Fibroblast of upper back skin (primary cell): ENCODE data around the gene MRPS16.

Experiments used
- DNase-seq: peaks from one replicate; pipeline ENCODE4 v3.0.0-alpha.2; 2013

Gene MRPS16

DNA sequence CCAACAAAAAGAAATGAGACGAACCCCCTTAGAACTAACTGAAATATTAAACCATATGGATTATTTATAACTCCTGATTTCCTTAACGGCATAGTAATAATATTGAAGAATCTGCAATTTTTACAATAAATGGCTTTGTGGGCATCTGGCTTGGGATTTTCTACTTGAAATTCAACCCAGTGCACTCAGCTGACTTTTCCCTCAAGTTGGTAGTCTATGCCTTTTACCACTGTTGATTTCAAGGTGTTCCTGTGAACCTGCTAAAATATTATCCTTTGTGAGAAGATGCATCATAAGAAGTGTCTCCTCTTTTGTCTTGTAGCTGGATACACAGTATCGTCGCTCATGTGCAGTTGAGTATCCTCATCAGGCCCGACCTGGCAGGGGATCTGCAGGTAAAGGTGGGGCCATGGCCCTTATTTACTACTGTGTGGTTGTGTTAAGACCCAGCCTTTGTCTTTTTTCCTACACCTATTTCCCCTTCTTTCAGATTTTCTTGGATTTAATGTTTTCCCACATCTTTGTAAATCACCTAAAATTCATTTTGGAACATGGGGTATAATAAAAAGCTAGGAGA, 13.4 kb downstream of the MRPS16 start:
- DNase-seq, result no peak

GRCh38 chr10:73234695-73235094, 17.7 kb downstream of the MRPS16 start:
- DNase-seq, result no peak

DNA sequence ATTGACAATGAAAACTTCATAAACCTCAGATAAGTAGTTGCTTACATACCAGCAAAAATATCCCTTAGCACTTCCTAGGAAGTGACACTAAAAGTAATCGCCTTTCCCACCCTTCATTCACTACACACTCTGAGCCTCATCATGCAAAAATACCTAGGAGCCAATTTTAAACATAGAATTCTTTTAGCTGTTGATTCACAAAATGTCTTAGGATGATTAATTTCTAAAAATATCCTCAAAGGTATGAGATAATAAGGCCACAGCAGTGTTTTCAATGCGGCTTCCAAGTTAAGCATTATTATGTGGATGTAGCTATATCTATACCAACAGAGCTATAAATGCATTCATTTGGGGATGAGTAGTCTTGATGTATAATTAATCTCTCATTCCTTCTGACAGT, 18.6 kb downstream of the MRPS16 start:
- DNase-seq, result no peak

DNA sequence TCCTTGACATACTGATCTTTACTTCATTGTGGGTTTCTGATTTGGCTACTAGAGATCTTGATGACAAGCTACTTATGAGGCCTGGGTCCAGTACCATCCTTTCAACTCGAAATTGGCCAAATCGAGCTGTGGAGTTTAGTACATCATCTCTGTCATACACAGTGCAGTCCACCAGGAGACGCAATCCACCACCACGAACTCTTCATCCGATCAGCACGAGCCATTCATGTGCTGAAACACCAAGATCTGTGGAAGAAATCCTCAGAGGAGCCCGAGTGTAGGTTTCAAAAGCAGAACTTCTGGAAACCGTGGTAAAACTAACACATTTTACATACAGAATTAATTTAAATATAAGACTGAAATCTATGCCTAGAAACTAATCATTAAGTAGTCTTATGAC, 19.6 kb downstream of the MRPS16 start:
- DNase-seq, result no peak

- DNase-seq, result no peak
These were observed 22.9 kb downstream of the MRPS16 start for GRCh38 chr10:73229567-73229966.

GRCh38 chr10:73228247-73228646, 24.2 kb downstream of the MRPS16 start:
- DNase-seq, result no peak

DNA sequence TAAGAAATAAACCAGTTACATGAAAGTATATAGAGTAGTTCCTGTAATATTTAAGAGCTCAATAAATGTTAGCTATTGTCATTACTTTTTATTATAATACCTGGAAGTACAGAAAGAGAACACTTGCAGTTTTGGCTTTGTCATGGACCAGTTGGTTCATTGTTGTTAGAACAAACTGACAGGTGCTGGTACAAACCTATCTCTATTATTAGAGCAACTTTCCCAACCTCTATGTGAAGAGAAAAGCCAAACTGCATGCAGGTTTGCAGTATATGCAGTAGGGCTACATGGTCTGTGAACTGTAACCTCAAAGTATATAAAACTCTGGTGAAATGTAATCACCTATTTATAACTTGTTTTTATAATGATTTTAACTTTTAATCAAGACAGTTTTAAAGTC, 25.8 kb downstream of the MRPS16 start:
- no peak for DNase-seq

- no peak for DNase-seq
These were observed 26.9 kb downstream of the MRPS16 start for GRCh38 chr10:73225518-73225917.

DNA sequence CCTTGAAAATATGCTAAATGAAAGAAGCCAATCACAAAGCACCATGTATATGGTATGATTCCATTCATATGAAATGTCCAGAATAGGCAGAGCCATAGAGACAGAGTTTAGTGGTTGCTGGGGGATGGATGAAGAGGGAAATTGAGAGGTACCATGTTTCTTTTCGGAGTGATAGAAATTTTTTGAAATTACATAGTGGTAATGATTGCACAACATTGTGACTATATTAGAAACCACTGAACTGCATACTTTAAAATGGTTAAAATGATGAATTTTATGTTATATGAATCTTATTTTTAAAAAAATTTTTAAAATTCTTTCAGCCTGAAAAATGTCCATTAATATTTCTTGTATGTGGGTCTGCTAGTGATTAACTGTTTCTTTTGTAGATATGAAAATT, 31.5 kb downstream of the MRPS16 start:
- peak; percentile 3 for DNase-seq

- no peak for DNase-seq
These were observed 33.1 kb downstream of the MRPS16 start for GRCh38 chr10:73219384-73219783.

- DNase-seq, result no peak
These were observed 33.8 kb downstream of the MRPS16 start for GRCh38 chr10:73218431-73219191.

GRCh38 chr10:73217628-73218027, 34.8 kb downstream of the MRPS16 start:
- no peak for DNase-seq

GRCh38 chr10:73215749-73216148, 36.7 kb downstream of the MRPS16 start:
- no peak for DNase-seq

DNA sequence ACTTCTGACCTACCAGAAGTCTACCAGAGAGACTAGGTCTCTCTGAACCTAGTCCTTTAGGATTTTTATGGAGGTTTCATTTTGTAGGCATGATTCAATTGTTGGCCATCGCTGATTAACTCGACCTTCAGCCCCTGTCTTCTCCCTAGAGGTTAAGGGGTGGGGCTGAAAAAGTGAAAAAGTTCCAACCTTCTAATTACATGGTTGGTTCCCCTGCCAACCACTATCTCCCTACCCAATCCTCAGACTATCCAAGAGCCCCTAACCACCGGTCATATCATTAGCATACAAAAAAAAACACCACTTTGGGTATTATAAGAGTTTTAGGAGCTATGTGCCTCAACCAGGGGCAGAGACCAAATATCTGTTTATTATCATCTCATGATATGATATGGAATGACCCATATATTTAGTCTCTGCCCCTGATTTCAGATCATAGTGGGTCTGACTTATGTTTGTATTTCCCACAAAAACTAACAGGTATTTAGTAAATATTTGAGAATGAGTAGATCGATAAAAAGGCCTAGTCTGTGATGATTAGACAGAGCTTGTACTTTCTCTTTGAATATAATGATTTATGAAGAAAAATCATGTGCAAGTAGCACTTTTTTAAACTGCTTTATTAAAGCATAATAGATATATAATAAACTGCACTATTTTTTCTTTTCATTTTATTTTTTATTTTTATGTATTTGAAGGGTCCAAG, 41.2 kb downstream of the MRPS16 start:
- DNase-seq, result no peak

DNA sequence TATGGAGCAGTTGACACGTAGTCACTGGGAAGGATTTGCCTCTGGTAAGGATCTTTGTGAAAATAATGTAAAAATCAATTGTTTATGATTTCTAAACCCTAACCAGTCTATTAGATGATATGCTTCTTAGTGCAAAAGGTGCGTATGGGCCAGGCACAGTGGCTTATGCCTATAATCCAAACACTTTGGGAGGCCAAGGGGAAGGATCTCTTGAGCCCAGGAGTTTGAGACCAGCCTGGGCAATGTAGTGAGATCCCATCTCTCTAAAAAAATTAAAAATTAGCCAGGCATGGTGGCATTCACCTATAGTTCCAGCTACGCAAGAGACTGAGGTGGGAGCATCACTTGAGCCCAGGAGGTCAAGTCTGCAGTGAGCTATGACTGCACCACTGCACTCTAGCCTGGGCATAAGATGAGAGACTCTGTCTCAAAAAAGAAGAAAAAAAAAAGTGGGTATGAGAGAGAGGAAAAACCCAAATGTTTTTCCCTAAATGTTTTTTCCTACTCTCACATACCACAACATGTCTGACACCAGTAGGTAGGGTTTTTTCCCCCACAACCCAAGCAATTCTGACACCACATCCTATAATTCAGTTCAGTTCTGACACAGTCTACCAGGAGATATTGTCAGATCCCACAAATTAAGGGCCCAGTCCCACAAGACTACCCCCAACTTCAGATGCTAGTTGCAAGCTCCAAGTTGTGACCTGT, 41.9 kb downstream of the MRPS16 start:
- no peak for DNase-seq

DNA sequence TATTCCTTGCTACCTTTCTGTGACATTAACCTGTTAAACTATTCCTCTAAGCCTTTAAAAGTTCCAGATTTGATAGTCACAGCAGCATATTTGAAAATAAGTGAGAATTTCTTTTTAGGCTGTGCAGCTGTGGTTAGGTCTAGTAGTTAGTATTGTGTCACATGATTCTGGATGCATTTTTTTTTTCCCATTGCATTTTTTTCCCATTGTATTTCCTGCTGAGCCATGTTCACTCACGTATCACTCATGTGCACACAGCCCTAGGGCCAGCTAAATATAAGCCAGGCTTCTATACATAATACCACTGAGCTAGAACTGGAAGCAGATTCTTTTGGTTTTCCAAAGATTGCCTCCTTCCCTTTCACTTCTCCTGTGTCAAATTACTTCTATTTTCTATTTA, 42.7 kb downstream of the MRPS16 start:
- DNase-seq, result peak; percentile 31

GRCh38 chr10:73207883-73208282, 44.6 kb downstream of the MRPS16 start:
- no peak for DNase-seq

DNA sequence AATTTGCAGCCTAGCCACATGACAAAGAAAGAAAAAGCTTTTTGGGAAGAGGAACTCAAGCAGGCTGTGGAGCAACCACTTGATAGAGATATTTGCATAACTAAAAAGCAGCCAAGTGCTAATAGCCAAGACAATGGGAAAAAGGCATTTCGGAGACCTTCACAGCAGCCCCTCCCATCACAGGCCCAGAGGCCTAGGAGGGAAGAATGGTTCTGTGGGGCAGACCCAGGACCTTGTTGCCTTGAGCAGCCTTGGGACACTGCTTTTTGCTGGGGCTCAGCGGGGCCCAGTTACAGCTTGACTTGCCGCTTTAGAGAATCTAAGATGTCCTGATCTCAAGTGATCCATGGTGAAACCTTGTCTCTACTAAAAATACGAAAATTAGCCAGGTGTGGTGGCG, 46.1 kb downstream of the MRPS16 start:
- DNase-seq, result no peak

GRCh38 chr10:73205890-73206289, 46.6 kb downstream of the MRPS16 start:
- DNase-seq, result no peak

DNA sequence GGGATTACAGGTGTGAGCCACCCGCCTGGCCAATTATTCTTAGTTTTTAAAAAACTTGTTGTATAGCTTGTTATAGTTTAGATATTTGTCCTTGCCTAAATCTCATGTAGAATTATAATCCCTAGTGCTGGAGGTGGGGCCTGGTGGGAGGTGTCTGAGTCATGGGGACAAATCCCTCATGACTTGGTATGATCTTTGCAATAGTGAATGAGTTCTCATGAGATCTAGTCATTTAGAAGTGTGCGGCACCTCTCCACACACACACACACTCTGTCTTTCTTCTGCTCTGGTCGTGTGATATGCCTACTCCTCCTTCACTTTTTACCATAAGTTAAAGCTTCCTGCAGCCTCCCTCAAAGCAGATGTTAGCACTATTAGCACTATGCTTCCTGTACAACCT, 47.4 kb downstream of the MRPS16 start:
- DNase-seq, result no peak
